AG09309 (cell line): ENCODE data around the gene ST3GAL3.

ENCODE experiments used
- DNase-seq: peaks from one replicate; pipeline ENCODE4 v3.0.0-alpha.2; 2010; ENCODE audit warnings: low read depth
- H3K4me3 ChIP-seq: 2 replicates; pipeline ENCODE4 v1.5.1; 2011; ENCODE audit warnings: mild to moderate bottlenecking, low read depth, low read length, moderate library complexity; ENCODE audit not compliant: control insufficient read depth
- CTCF ChIP-seq: IDR thresholded peaks from 2 replicates; pipeline ENCODE4 v1.5.1; 2011; ENCODE audit warnings: mild to moderate bottlenecking, low read depth, low read length, inconsistent platforms; ENCODE audit not compliant: insufficient read depth, control insufficient read depth; ENCODE audit errors: missing control alignments

The ST3GAL3 gene

GRCh38 chr1:43686801-43687200, 20.5 kb upstream of the ST3GAL3 start:
- no peak overlapping the region for H3K4me3 ChIP-seq
- no peak for DNase-seq
- no peak for TF ChIP-seq CTCF

GRCh38 chr1:43687301-43688108, 19.8 kb upstream of the ST3GAL3 start:
- no peak overlapping the region for H3K4me3 ChIP-seq
- no peak for DNase-seq
- no peak for TF ChIP-seq CTCF

- no peak for TF ChIP-seq CTCF
- DNase-seq: no peak
- no peak overlapping the region for H3K4me3 ChIP-seq
Observed at GRCh38 chr1:43688109-43688387, 19.3 kb upstream of the ST3GAL3 start.

GRCh38 chr1:43688594-43689000, 18.7 kb upstream of the ST3GAL3 start:
- H3K4me3 ChIP-seq: no peak overlapping the region
- peak; percentile 50 for DNase-seq
- no peak for TF ChIP-seq CTCF

GRCh38 chr1:43689289-43689688, 18.0 kb upstream of the ST3GAL3 start:
- TF ChIP-seq CTCF: no peak
- no peak overlapping the region for H3K4me3 ChIP-seq
- no peak for DNase-seq

- no peak for TF ChIP-seq CTCF
- no peak overlapping the region for H3K4me3 ChIP-seq
- DNase-seq: no peak
Observed at GRCh38 chr1:43691871-43692815, 15.2 kb upstream of the ST3GAL3 start.
